Glutamatergic neuron (in vitro differentiated cells): ENCODE measurements around the gene FBXO34. TPM values are rescaled to one million over a fixed set of nuclear protein-coding genes. Genes with fewer than 3 reads are reported as not detected.

Source experiments
- DNase-seq: peaks from one replicate; pipeline ENCODE4 v3.0.0; 2022
- H3K27ac Mint-ChIP-seq: one replicate; pipeline ENCODE4 v1.8.0; 2020; ENCODE audit warnings: mild to moderate bottlenecking, mixed read lengths, inconsistent platforms; ENCODE audit not compliant: unreplicated experiment
- H3K27me3 Mint-ChIP-seq: one replicate; pipeline ENCODE4 v1.8.0; 2020; ENCODE audit warnings: mild to moderate bottlenecking, moderate library complexity, mixed read lengths, inconsistent platforms; ENCODE audit not compliant: unreplicated experiment
- H3K36me3 Mint-ChIP-seq: one replicate; pipeline ENCODE4 v1.8.0; 2020; ENCODE audit warnings: mild to moderate bottlenecking, mixed read lengths, inconsistent platforms; ENCODE audit not compliant: unreplicated experiment
- H3K4me1 Mint-ChIP-seq: one replicate; pipeline ENCODE4 v1.8.0; 2020; ENCODE audit warnings: mild to moderate bottlenecking, low read depth, mixed read lengths, inconsistent platforms; ENCODE audit not compliant: unreplicated experiment
- H3K4me3 Mint-ChIP-seq: one replicate; pipeline ENCODE4 v1.8.0; 2020; ENCODE audit warnings: mild to moderate bottlenecking, mixed read lengths, inconsistent platforms; ENCODE audit not compliant: unreplicated experiment
- H3K9me3 Mint-ChIP-seq: one replicate; pipeline ENCODE4 v1.8.0; 2020; ENCODE audit warnings: mild to moderate bottlenecking, moderate library complexity, mixed read lengths, inconsistent platforms; ENCODE audit not compliant: unreplicated experiment
- long read RNA-seq: library from polyadenylated mRNA; unstranded; transcript quantifications from one replicate; pipeline ENCODE4 v2.0.0, GENCODE V29; 2020; ENCODE audit not compliant: unreplicated experiment
- total RNA-seq: library from RNA; stranded (reverse); fragmentation: NEBNext Ultra II Directional; extraction: Animal tissue kit (Norgen Biotek cat#: 25700); gene quantifications from one replicate; pipeline ENCODE4 v1.2.1, GENCODE V29; 2021; ENCODE audit not compliant: unreplicated experiment
- TF ChIP-seq, protein P1 (sequence below): fragments of 200-600 bp; sonication (generic); IDR thresholded peaks from one replicate; pipeline ENCODE4 v1.5.0; 2021; ENCODE audit not compliant: partially characterized antibody, unreplicated experiment

The FBXO34 gene, protein sequence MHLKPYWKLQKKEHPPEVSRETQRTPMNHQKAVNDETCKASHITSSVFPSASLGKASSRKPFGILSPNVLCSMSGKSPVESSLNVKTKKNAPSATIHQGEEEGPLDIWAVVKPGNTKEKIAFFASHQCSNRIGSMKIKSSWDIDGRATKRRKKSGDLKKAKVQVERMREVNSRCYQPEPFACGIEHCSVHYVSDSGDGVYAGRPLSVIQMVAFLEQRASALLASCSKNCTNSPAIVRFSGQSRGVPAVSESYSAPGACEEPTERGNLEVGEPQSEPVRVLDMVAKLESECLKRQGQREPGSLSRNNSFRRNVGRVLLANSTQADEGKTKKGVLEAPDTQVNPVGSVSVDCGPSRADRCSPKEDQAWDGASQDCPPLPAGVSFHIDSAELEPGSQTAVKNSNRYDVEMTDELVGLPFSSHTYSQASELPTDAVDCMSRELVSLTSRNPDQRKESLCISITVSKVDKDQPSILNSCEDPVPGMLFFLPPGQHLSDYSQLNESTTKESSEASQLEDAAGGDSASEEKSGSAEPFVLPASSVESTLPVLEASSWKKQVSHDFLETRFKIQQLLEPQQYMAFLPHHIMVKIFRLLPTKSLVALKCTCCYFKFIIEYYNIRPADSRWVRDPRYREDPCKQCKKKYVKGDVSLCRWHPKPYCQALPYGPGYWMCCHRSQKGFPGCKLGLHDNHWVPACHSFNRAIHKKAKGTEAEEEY
- 13.6 TPM for total RNA-seq
- long read RNA-seq, partial matches to known transcripts, result 0 of 2 reads
- long read RNA-seq, other reads (novel, unspliced or antisense), result 1 of 2 reads

DNA sequence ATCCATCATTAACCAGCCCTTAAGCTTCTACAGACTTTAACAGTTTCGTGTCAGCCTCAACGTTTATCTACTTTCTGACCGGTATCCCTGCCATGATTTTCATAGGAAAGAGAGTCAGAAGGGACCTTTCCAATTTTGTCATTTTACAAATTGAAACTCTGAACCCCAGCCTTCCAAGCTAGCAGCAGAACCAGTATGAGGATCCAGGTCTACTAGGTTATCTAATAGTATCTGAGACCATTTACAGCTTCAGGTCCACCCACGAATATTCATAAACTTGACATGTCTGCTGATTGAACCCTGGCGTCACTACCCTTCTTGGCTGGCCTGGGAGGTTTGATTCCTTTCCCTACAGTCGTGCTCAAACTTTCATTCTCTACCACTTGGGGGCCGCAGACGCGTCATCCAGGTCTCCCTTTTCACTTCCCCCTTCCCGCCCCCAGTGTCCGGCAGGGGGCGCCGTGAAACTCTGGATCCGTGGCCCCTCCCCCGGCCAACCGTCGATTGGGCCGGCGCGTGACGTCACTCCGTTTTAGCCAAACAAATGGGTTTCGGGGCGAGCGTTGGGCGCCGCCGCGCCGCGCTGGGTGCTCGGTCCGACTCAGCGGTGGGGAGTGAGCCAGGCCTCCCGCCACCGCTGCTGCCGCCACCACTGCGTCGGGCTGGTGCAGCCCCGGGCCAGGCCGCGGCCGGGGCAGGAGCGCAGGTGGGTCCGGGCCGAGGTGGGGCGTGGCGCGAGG is at the start of gene FBXO34:
FBXO34 (plus strand) TSS at position 590 of the 740 bp plus-strand sequence. CDS start 78,970 bp downstream, outside the sequence.
- peaks cover 3% of the 10 kb centered on the region for H3K9me3 Mint-ChIP-seq
- H3K36me3 Mint-ChIP-seq, result no peaks in the 10 kb centered on the region
- H3K4me3 Mint-ChIP-seq, result peak within 1 kb of the TSS; percentile 94
- DNase-seq, result peak; percentile 99
- TF ChIP-seq, protein P1, sequence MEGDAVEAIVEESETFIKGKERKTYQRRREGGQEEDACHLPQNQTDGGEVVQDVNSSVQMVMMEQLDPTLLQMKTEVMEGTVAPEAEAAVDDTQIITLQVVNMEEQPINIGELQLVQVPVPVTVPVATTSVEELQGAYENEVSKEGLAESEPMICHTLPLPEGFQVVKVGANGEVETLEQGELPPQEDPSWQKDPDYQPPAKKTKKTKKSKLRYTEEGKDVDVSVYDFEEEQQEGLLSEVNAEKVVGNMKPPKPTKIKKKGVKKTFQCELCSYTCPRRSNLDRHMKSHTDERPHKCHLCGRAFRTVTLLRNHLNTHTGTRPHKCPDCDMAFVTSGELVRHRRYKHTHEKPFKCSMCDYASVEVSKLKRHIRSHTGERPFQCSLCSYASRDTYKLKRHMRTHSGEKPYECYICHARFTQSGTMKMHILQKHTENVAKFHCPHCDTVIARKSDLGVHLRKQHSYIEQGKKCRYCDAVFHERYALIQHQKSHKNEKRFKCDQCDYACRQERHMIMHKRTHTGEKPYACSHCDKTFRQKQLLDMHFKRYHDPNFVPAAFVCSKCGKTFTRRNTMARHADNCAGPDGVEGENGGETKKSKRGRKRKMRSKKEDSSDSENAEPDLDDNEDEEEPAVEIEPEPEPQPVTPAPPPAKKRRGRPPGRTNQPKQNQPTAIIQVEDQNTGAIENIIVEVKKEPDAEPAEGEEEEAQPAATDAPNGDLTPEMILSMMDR, result peak; percentile 100
- peaks cover 6% of the 10 kb centered on the region for H3K4me1 Mint-ChIP-seq
- peak within 1 kb of the TSS; percentile 91 for H3K27ac Mint-ChIP-seq
- H3K27me3 Mint-ChIP-seq, result peaks cover 5% of the 10 kb centered on the region

DNA sequence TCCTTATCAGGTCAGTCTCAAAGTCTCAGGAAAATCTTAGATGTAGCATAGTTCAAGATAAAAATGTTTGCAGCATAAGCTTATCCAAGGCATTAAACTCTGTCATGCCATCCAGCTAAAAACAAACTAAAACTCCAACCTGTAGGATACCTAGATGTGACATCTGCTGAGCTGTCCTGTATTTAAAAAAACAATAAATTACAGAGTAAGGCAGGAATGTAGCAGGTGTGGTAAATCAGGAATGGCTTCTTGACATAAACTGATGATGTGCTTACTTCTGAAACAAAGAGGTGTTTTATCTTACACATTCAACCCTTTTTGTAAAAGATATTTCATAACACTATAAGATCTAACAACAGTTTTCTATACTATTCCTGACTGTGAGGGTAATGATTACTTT is 49.3 kb upstream of the FBXO34 start:
- H3K27me3 Mint-ChIP-seq, result no peaks in the 10 kb centered on the region
- no peak overlapping the region for H3K27ac Mint-ChIP-seq
- no peaks in the 10 kb centered on the region for H3K4me1 Mint-ChIP-seq
- TF ChIP-seq, protein P1, result no peak
- no peaks in the 10 kb centered on the region for H3K36me3 Mint-ChIP-seq
- no peak overlapping the region for H3K4me3 Mint-ChIP-seq
- H3K9me3 Mint-ChIP-seq, result no peaks in the 10 kb centered on the region
- no peak for DNase-seq

DNA sequence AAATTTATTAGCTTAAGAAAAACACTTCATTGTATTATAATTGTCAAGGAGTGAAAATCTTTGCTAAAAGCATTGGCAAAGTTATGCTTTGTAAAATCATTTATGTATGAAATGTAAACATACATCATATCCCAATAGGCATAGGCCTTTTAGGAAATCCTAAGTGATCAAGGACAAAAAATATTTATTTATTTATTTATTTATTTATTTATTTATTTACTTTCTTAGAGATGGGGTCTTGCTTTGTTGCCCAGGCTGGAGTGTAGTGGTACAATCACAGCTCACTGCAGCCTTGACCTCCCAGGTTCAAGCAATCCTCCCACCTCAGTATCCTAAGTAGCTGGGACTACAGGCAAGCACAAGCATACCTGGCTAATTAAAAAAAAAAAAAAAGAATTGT is 47.9 kb upstream of the FBXO34 start:
- no peak for DNase-seq

DNA sequence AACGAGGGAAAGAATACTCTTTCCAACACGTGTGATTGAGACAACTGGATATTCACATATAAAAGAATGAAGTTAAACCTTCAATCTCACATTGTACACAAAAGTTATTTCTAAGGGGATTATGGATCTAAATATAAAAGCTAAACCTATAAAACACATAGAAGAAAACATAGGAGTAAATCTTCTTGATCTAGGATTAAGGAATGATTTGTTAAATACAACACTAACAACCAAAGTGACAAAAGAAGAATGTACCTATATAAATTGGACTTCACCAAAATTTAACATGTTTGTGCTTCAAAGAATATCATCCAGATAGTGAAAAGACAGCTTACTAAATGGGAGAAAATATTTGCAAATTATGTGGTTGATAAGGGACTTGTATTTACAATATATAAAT is 43.0 kb upstream of the FBXO34 start:
- no peak overlapping the region for H3K4me3 Mint-ChIP-seq
- no peaks in the 10 kb centered on the region for H3K9me3 Mint-ChIP-seq
- TF ChIP-seq, protein P1, result no peak
- H3K36me3 Mint-ChIP-seq, result no peaks in the 10 kb centered on the region
- H3K27me3 Mint-ChIP-seq, result no peaks in the 10 kb centered on the region
- no peaks in the 10 kb centered on the region for H3K4me1 Mint-ChIP-seq
- no peak for DNase-seq
- H3K27ac Mint-ChIP-seq, result no peak overlapping the region

More for the DNA sequence above, 47.9 kb upstream of the FBXO34 start:
- Mint-ChIP-seq H3K36me3 (no peaks in the 10 kb centered on the region), H3K4me3 (no peak overlapping the region), H3K27ac (no peak overlapping the region), H3K4me1 (no peaks in the 10 kb centered on the region), H3K9me3 (no peaks in the 10 kb centered on the region), H3K27me3 (no peaks in the 10 kb centered on the region)
- TF ChIP-seq, protein P1, result no peak
